ENCODE measurements around the gene GJB5.
"Not testable (repeated sequence)": the region's sequence is repeated elsewhere in the genome, so short reads cannot be mapped to it uniquely, and the experiment has no call there.

The GJB5 gene

DNA sequence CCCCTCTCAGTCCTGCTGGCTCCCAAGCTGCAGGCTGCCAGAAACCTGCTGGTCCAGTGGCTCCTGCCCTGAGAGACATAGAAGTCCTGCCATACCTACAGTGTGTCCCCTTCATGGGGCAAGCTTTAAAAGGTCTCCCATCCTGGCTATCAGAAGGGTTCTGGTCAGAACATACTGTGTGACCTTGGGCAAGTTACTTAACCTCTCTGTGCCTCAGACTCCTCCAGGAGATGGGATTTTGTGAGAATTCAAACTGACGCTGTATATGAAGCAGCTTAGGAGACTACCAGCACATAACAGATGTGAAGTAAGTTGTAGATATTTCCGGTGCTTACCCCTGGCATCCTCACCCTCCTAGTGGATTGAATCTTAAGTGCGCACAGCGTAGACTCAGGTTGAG, 8.7 kb upstream of the GJB5 start:
- no peak for DNase-seq

GRCh38 chr1:34746785-34747637, 7.8 kb upstream of the GJB5 start:
- no peak for DNase-seq

DNA sequence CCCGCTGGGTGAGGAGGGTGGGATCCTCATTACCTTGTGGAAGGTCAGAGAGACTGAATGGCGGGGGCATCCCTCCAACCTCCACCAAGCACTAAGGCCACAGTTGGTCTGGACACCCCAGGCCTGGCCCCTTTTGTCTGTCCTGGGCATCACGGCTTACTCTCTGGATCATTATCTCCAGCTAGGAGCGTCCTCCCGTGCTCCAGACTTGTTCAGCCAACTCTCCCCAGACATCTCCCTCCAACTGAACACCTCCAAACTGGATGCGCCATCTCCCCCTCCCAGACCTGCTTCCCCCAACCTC, 7.3 kb upstream of the GJB5 start:
- no peak for DNase-seq

DNA sequence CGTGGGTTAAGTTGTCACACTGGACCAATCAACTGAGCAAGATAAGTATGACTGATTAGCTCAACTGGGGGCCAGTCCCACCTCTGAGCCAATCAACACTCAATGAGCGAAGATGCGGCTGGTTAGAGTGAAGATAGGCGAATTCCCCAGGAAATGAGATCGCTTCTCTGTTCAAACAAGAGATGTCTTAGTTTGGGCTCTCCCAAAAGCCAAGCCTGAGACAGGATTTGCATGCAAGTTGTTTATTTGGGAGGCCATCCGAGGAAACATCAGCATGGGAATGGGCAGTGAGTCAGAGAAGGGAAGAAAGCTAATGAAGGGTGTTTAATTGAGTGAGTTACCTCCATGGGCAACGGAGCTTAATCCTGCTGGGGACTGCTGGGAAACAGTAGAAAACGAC, 4.9 kb upstream of the GJB5 start:
- DNase-seq: no peak

DNA sequence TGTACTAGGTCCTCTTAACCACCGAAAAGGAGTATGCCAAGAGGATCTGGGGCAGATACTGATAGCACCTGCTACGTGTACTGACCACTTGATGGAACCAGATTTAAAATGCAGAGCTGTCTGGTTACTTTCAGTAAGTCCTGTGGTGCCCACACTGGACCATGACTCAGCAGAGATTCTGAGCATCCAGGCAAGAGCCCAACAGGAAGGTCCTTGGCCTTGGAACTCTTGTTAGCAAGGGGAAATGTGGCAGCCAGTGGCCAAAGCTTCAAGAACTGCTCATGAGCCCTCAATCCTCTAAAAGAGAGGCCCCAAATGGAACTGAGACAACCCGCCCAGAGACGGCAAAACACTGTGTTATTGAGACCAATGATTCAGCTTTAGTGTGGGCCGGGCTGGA, 4.2 kb upstream of the GJB5 start:
- no peak for DNase-seq

DNA sequence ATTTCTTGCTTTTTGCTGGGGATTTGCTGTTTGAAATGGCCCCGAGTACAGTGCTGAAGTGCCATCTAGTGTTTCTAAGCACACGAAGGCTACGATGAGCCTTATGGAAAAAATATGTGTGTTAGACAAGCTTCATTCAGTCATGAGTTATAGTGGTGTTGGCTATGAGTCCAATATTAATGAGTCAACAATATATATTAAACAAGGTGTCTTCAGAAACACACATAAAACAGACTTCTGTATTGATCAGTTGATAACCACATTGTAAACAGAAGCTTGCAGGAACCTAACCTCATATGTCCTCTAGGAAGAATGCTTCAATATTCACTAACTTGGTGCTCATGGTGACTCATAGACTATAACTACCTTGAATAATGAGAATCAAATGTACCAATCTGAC, 1.7 kb upstream of the GJB5 start:
- no peak for DNase-seq

DNA sequence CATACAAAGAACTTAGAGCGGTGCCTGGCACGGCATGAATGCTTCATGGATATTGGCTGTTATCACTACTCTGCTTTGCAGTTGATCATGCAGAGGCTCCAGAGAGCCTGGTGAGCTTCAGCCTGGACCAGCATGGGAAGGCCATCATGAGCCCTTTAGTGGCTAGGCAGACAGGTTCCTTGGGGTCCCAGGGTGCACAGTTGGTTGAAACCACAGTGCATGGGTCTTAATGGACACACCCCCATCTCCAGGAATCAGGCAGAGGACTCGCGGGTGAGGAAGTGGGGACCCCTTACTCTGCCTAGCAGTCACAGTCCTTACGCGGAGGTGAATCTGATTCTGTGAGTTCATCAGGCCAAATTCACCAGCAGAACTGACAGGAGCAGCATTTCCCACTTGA, 1.1 kb downstream of the GJB5 start:
- no peak for DNase-seq

- no peak for DNase-seq
These were observed 2.5 kb downstream of the GJB5 start for GRCh38 chr1:34757386-34757785.

DNA sequence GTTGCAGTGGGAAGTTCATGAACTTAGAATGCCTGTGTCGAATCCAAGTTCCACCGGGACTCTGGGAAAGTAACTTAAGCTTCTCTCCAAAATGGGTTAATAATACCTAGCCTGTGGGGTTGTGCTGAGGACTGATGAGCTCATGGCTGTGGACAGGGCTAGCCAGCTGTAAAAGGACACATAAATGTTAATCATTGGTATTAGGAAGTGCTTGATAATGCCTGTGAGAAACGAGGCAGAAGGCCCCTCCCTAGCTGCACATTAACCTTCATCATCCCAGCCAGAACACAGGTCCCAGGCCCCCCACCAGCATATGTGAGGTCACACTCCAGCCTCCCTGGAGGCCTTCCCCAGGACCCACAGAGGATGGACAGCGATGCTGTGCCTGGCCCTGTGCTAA, 3.9 kb downstream of the GJB5 start:
- DNase-seq: no peak

DNA sequence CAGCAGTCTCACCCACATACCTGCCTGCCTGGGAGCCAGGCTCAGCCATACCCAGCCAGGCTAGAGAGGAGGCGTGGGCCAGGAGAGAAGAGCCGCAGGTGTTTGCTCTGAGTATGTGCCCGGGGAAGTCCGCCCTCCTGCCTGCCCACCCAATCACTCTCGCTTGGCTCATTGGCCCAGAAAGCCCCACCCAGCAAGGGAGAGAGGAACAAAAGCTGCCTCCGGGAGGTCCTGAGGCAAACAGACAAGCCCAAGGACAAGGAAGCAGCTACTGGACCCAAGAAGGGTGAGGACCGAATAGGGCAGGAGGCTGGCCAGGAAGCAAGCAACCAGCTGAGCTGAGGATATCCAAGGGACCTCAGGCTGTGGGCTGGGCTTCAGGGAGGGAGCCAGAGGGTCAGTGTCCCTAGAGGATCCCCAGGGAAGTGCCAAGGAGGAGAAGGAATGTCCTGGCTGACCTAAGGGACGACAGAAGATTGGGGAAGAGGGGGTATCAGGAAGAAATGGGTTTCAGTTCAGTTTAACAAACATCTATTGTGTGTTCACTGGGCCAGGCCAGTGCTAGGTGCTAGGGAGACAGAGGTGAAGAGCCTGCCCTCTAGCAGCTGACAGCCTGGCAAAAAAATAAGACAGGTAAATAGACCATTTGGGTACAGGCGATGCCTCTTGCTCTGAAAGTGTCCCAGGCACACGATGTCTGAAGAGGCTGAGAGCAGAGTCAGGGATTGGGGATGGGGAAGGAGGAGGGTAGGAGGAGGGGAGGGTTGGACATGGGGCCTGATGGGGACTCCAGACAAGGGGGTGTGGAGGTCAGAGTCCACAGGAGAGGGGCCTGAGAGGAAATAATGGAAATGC, 4.9 kb downstream of the GJB5 start, which contains the start of gene GJB4:
TSS of gene GJB4 (plus strand) at position 238 of the 855 bp plus-strand sequence. CDS start 1,515 bp downstream, outside the sequence.
- DNase-seq: no peak

DNA sequence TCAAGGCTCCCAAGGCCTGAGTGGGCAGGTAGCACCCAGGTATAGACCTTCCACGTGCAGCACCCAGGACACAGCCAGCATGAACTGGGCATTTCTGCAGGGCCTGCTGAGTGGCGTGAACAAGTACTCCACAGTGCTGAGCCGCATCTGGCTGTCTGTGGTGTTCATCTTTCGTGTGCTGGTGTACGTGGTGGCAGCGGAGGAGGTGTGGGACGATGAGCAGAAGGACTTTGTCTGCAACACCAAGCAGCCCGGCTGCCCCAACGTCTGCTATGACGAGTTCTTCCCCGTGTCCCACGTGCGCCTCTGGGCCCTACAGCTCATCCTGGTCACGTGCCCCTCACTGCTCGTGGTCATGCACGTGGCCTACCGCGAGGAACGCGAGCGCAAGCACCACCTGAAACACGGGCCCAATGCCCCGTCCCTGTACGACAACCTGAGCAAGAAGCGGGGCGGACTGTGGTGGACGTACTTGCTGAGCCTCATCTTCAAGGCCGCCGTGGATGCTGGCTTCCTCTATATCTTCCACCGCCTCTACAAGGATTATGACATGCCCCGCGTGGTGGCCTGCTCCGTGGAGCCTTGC, 6.4 kb downstream of the GJB5 start:
- DNase-seq: no peak

DNA sequence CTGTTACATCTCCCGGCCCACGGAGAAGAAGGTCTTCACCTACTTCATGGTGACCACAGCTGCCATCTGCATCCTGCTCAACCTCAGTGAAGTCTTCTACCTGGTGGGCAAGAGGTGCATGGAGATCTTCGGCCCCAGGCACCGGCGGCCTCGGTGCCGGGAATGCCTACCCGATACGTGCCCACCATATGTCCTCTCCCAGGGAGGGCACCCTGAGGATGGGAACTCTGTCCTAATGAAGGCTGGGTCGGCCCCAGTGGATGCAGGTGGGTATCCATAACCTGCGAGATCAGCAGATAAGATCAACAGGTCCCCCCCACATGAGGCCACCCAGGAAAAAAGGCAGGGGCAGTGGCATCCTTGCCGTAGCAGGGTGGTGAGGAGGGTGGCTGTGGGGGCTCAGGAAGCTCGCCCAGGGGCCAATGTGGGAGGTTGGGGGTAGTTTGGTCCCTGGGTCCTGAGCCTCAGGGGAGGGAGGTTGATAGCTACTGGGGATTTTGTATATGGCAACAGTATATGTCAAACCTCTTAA, 7.0 kb downstream of the GJB5 start:
- DNase-seq: no peak

- DNase-seq: no peak
These were observed 7.8 kb downstream of the GJB5 start for GRCh38 chr1:34762474-34763141.

DNA sequence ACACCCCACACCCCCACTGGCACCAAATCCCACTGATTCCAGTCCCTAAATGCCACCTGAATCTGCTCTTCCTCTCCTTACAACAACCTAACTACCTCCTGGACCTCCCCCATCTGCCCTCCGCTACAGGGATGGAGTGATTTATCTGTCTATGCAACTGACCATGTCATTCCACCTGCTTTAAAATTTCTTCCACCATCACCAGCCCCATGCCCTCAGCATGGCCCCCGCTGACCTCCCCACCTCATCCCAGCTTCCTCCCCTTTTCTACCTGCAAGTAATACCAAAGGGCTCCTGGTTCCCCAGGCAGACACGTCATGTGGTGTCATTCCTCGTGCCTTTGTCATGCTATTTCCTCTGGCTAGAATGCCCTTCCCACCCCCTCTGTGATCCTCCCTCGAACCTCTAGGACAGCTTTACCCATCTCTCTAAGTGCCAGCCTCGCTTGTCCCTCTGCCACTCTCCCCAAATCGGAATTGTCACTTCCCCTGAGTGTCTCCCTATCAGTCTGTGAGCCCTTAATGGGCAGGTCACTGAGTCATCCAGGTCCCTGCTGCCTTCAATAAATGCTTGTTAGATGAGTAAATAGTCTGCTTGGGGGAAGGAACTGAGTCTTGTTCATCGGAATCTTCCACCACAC, 8.4 kb downstream of the GJB5 start:
- no peak for DNase-seq

DNA sequence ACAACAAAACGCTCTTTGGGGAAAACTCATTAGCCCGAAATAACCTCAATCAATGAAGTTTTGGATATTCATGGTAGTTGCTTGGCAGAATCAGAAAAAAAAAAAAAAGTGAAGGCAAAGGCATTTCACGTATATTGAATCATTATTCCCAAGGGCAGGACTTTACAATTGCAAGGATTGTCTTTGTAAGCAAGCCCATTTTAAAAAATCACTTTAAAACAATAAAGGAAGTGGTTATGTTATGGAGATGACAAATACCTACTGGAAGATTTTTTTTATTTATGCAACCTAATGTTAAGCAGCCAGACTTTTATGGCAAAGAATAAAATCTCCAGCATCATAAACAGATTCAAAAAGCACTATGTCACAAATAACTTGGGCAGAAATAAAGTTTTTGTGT, 14.0 kb downstream of the GJB5 start:
- DNase-seq: no peak

DNA sequence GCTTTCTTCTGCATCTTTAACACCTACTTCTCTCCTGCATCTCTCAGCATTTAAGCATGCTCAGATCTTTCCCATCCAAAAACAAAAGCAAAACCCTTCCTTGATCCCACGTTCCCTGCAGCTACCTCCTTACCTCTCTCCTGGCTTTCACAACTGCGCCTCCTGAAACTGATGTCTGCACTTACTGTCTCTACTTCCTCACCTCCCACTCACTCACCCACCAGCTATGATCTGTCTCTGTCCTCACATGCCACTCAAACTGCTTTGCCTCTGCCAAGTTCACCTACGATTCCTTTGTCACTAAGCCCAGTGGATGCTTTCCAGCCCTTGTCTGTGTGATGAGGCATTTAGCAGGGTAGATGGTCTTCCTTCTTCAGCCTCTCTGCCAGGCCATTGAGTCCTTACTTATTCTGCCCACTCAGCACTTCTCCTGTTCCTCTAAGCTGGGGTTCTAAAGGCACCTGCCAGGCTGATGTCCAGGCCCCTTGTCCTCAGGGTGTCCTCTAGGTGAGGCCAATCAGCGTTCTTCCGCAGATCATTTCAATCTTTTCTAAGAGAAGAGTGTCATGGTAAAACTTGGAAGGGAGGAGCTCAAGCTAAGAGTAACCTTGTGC, 16.2 kb downstream of the GJB5 start:
- DNase-seq: no peak

DNA sequence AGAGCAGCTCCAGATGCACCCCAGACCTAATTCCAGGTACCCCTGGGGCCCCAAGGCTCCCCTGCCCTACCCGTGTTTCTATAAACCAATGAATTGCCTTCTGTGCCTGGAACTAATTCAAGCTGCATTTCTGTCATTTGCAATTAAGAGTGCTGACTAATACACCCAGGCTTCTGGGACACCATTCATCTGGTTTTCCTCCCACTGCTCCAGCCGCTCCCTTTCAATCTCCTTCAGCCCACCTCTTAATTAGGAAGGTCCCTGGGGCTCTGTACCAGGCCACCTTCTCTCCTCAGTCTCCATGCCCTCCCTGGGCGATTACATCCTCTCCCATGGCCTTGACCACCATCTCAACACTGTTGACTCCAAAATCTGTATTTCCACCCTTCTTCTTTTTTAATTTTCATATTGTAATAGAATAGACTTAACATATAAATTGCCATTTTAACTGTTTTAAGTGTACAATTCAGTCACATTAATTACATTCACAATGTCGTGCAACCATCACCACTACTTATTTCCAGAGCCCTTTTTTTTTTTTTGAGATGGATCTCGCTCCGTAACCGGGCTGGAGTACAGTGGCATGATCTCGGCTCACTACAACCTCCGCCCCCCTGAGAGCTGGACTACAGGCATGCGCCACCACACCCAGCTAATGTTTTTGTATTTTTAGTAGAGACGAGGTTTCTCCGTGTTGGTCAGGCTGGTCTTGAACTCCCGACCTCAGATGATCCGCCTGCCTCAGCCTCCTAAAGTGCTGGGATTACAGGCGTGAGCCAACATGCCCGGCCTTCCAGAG, 16.9 kb downstream of the GJB5 start:
- no peak for DNase-seq

DNA sequence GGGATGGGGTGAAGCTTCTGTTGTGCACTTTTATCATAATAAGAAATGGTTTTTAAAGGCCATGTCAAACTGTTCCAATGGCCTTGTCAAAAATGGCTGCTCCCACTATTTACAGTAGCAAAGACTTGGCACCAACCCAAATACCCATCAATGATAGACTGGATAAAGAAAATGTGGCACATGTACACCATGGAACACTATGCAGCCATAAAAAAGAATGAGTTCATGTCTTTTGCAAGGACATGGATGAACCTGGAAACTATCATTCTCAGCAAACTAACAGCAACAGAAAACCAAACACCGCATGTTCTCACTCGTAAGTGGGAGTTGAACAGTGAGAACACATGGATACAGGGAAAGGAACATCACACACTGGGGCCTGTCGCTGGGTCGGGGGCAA, 18.3 kb downstream of the GJB5 start:
- not testable (repeated sequence) for DNase-seq

GRCh38 chr1:34774957-34775356, 20.1 kb downstream of the GJB5 start:
- DNase-seq: no peak

DNA sequence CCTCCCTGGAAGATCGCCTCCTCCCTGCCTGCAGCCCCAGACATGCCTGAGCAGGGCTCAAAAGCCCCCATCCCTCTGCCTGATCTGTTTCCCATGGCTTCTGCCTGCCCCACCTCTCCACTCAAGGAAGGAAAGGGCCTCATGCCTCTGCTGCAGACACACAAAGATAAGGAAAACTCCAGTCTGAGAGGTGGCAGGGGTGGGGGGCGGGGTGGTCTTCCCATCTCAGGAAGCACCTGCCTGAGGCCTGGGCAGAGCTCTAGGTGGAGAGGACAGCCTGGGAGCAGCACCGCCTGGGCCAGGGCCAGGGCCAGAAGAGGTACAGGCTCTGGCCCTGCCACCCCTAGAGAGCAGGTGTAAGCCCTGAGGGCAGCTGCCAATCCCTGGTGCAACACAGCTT, 22.1 kb downstream of the GJB5 start:
- DNase-seq: no peak
